ENCODE results near the gene CCDC85B. TPM values are rescaled to one million over a fixed set of nuclear protein-coding genes. Genes with fewer than 3 reads are reported as not detected.

CCDC85B gene
- total RNA-seq, 6 experiments from 2014 or later, result 4.9 to 19.2 (median 6.6) TPM

GRCh38 chr11:65917077-65917433 is 26.6 kb downstream of the CCDC85B start:
- 100% methylated on average over 2 of the region's 3 CpGs for WGBS (ENCODE audit: insufficient coverage, low coverage, low lambda C conversion rate, missing lambda C conversion rate)
- Histone ChIP-seq H3K4me3 (no peak overlapping the region), H3K4me1 (peaks cover 0 to 21% (median 9%) of the 10 kb centered on the region in 4 donors), H3K27me3 (no peaks in the 10 kb centered on the region), H3K9me3 (no peaks in the 10 kb centered on the region), H3K36me3 (no peaks in the 10 kb centered on the region), H3K27ac (no peak overlapping the region)
- intact Hi-C loops (cut with DNase I), result no loop called here
- DNase-seq, result no peak
- no peak for ATAC-seq
- TF ChIP-seq CTCF (IDR thresholded peaks at IDR 0.05) (no peak), POLR2A (IDR thresholded peaks at IDR 0.05) (no peak)

- no peaks in the 10 kb centered on the region for H3K27me3 ChIP-seq
- WGBS (ENCODE audit: insufficient coverage, low coverage, low lambda C conversion rate, missing lambda C conversion rate), result 80% methylated on average over 5 of the region's 35 CpGs
- TF ChIP-seq CTCF (IDR thresholded peaks at IDR 0.05) (no peak), POLR2A (IDR thresholded peaks at IDR 0.05) (no peak)
- ATAC-seq (no peak), DNase-seq (no peak)
- peaks cover 0 to 21% (median 9%) of the 10 kb centered on the region in 4 donors for H3K4me1 ChIP-seq
- no peaks in the 10 kb centered on the region for H3K9me3 ChIP-seq
- H3K4me3 ChIP-seq, result peak overlapping the region; percentile 90 to 98 (median 98)
- peaks cover 0 to 5% (median 0%) of the 10 kb centered on the region in 4 donors for H3K36me3 ChIP-seq
- peak overlapping the region in 1 of 3 donors; percentile 90 for H3K27ac ChIP-seq
- intact Hi-C loops (cut with DNase I), result no loop called here
Measured at GRCh38 chr11:65917434-65918210, 27.1 kb downstream of the CCDC85B start.

GRCh38 chr11:65918211-65919140 is 28.0 kb downstream of the CCDC85B start, which contains the start of gene C11orf68:
C11orf68 (minus strand) TSS chr11:65919062; CDS start chr11:65919031, 31 bp downstream.
- Histone ChIP-seq H3K4me3 (peak within 1 kb of the TSS; percentile 98), H3K27me3 (no peaks in the 10 kb centered on the region), H3K36me3 (peaks cover 0 to 11% (median 3%) of the 10 kb centered on the region in 4 donors), H3K4me1 (peaks cover 0 to 21% (median 9%) of the 10 kb centered on the region in 4 donors), H3K9me3 (no peaks in the 10 kb centered on the region), H3K27ac (peak within 1 kb of the TSS; percentile 84 to 90 (median 85))
- intact Hi-C loops (cut with DNase I), result no loop called here
- ATAC-seq (no peak), DNase-seq (no peak)
- WGBS (ENCODE audit: insufficient coverage, low coverage, low lambda C conversion rate, missing lambda C conversion rate), result 41% methylated on average over 5 of the region's 77 CpGs
- peak in 1 of 4 donors; percentile 4 for TF ChIP-seq CTCF (IDR thresholded peaks at IDR 0.05)
- peak; percentile 70 for TF ChIP-seq POLR2A (IDR thresholded peaks at IDR 0.05)

GRCh38 chr11:65919141-65919572 is 28.7 kb downstream of the CCDC85B start, which contains the start of gene DRAP1:
DRAP1 (plus strand) TSS chr11:65919426; CDS start chr11:65919502, 76 bp downstream.
- DNase-seq, result peak; percentile 100
- Histone ChIP-seq H3K4me3 (peak within 1 kb of the TSS; percentile 98), H3K36me3 (peaks cover 0 to 11% (median 3%) of the 10 kb centered on the region in 4 donors), H3K4me1 (peaks cover 0 to 21% (median 9%) of the 10 kb centered on the region in 4 donors), H3K27me3 (no peaks in the 10 kb centered on the region), H3K27ac (peak within 1 kb of the TSS; percentile 84 to 90 (median 85)), H3K9me3 (no peaks in the 10 kb centered on the region)
- peak in 1 of 4 donors; percentile 2 for TF ChIP-seq CTCF (IDR thresholded peaks at IDR 0.05)
- TF ChIP-seq POLR2A (IDR thresholded peaks at IDR 0.05), result peak; percentile 54
- 0% methylated on average over 1 of the region's 59 CpGs for WGBS (ENCODE audit: insufficient coverage, low coverage, low lambda C conversion rate, missing lambda C conversion rate)
- peak; percentile 90 to 97 (median 94) for ATAC-seq
- intact Hi-C loops (cut with DNase I), result no loop called here

Measured in right lobe of liver (tissue), 6 donors.